Prostate gland (tissue), 2 donors: ENCODE data around the gene IQCB1. TPM values are rescaled to one million over a fixed set of nuclear protein-coding genes. Genes with fewer than 3 reads are reported as not detected.

Experiments used
- DNase-seq: peaks from one replicate; pipeline ENCODE4 v3.0.0-alpha.2; 2019; ENCODE audit warnings: low spot score
- H3K27ac ChIP-seq, 2 donors: fragments of 200-600 bp; sonication (generic); 2 replicates each; pipeline ENCODE4 v1.5.1; 2017 to 2019
- H3K27me3 ChIP-seq: fragments of 200-600 bp; sonication (generic); replicated peaks from 2 replicates; pipeline ENCODE4 v1.5.1; 2019; ENCODE audit not compliant: insufficient read depth
- H3K36me3 ChIP-seq, 2 donors: fragments of 200-600 bp; sonication (generic); 1 replicate in 1 of 2; 2 replicates in 1 of 2; pipeline versions ENCODE4 v1.5.1 to v1.8.1; 2017 to 2019
- H3K4me1 ChIP-seq: fragments of 200-600 bp; sonication (generic); replicated peaks from 2 replicates; pipeline ENCODE4 v1.5.1; 2019
- H3K4me3 ChIP-seq, 2 donors: fragments of 200-600 bp; sonication (generic); 2 replicates each; pipeline ENCODE4 v1.5.1; 2017 to 2019
- H3K9me3 ChIP-seq: fragments of 200-600 bp; sonication (generic); 2 replicates; pipeline ENCODE4 v1.5.1; 2017
- POLR2A ChIP-seq: fragments of 450-650 bp; IDR thresholded peaks from one replicate; pipeline ENCODE4 v1.6.1; 2016; ENCODE audit warnings: antibody characterized with exemption, mild to moderate bottlenecking
- POLR2AphosphoS5 ChIP-seq: sonication (generic); formaldehyde crosslinking; IDR thresholded peaks from one replicate; pipeline ENCODE4 v1.6.1; 2017; ENCODE audit warnings: antibody characterized with exemption
- WGBS: methylation state at CpG from one replicate; pipeline ENCODE4 v1.1.5; 2018; 5-methylcytosine and 5-hydroxymethylcytosine counted together
- intact Hi-C: fragments of 100-400 bp; cut with DNase I; formaldehyde crosslinking; loops from one replicate; pipeline ENCODE4 v1.14.2; 2022
- total RNA-seq, 2 donors: library from RNA; depleted of rRNA; stranded (reverse); fragments of >200 nt; gene quantifications; one replicate each; pipeline ENCODE4 v1.1.0, GENCODE V29; 2016
- TF ChIP-seq, protein P1 (sequence below), 4 experiments: fragments of 200-600 bp in 2 of 4; fragments of 450-650 bp in 2 of 4; sonication (generic) in 2 of 4; IDR thresholded peaks; 1 replicate in 3 of 4; 2 replicates in 1 of 4; pipeline ENCODE4 v1.5.1; 2016 to 2019; ENCODE audit warnings: antibody characterized with exemption in 4 of 4, mild to moderate bottlenecking in 2 of 4, moderate library complexity in 2 of 4

The IQCB1 gene
- total RNA-seq, 2 donors from 2014 or later, result 16.2 to 17.9 TPM

DNA sequence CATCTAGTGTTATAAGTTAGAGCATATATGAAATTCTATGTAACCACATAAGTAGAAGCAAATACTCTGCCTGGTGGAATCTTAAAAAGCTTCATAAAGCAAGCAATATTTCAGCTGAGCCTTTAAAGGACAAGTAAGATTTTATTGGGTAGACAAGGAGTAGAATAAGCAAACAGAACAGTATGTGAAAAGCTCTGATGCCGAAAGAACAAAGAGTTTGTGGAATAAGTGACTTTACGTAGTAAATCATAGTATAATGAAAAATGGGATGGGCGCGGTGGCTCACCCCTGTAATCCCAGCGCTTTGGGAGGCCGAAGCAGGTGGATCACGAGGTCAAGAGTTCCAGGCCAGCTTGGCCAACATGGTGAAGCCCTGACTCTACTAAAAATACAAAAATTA lies 10.0 kb upstream of the IQCB1 start:
- Histone ChIP-seq H3K27me3 (no peaks in the 10 kb centered on the region), H3K27ac (peak overlapping the region; percentile 70 to 73), H3K4me1 (no peaks in the 10 kb centered on the region), H3K9me3 (no peaks in the 10 kb centered on the region), H3K4me3 (no peak overlapping the region), H3K36me3 (no peaks in the 10 kb centered on the region)
- no peak for TF ChIP-seq POLR2A
- TF ChIP-seq POLR2AphosphoS5, result peak; percentile 71
- TF ChIP-seq, protein P1, sequence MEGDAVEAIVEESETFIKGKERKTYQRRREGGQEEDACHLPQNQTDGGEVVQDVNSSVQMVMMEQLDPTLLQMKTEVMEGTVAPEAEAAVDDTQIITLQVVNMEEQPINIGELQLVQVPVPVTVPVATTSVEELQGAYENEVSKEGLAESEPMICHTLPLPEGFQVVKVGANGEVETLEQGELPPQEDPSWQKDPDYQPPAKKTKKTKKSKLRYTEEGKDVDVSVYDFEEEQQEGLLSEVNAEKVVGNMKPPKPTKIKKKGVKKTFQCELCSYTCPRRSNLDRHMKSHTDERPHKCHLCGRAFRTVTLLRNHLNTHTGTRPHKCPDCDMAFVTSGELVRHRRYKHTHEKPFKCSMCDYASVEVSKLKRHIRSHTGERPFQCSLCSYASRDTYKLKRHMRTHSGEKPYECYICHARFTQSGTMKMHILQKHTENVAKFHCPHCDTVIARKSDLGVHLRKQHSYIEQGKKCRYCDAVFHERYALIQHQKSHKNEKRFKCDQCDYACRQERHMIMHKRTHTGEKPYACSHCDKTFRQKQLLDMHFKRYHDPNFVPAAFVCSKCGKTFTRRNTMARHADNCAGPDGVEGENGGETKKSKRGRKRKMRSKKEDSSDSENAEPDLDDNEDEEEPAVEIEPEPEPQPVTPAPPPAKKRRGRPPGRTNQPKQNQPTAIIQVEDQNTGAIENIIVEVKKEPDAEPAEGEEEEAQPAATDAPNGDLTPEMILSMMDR (IDR thresholded peaks at IDR 0.05), result no peak
- WGBS, result 49% methylated on average over 7 of the region's 7 CpGs
- intact Hi-C loops, result no loop called here
- DNase-seq, result peak; percentile 16

GRCh38 chr3:121839962-121840361 lies 5.1 kb upstream of the IQCB1 start:
- Histone ChIP-seq H3K27me3 (no peaks in the 10 kb centered on the region), H3K4me1 (no peaks in the 10 kb centered on the region), H3K4me3 (no peak overlapping the region), H3K9me3 (no peaks in the 10 kb centered on the region), H3K27ac (no peak overlapping the region), H3K36me3 (no peaks in the 10 kb centered on the region)
- DNase-seq, result no peak
- 98% methylated on average over 23 of the region's 23 CpGs for WGBS
- TF ChIP-seq POLR2A (no peak), POLR2AphosphoS5 (no peak)
- TF ChIP-seq, protein P1 (IDR thresholded peaks at IDR 0.05), result no peak
- intact Hi-C loops, result no loop called here

DNA sequence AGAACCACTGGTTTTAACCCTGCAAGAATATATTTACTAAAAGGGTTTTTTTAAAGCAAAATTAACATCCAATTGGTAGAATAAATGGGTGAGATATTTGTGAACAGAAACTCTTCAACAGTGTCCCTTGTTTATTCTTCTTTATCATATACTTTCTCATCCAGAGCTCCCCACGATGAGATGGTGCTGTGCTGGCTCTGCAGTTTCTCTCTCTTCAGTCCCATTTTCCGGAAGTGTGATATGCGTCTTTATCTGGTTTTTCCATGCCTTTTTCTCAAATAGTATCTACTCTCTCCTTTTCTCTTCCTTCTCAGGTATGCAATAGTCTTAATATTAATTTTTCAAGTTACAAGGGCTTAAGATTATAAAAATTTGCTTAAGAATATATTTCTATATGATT lies 1.6 kb upstream of the IQCB1 start:
- H3K9me3 ChIP-seq, result no peaks in the 10 kb centered on the region
- no peaks in the 10 kb centered on the region for H3K36me3 ChIP-seq
- peak overlapping the region; percentile 75 to 77 for H3K4me3 ChIP-seq
- 80% methylated on average over 3 of the region's 3 CpGs for WGBS
- no peaks in the 10 kb centered on the region for H3K27me3 ChIP-seq
- H3K4me1 ChIP-seq, result no peaks in the 10 kb centered on the region
- TF ChIP-seq POLR2AphosphoS5 (no peak), POLR2A (no peak)
- TF ChIP-seq, protein P1 (IDR thresholded peaks at IDR 0.05), result no peak
- no peak for DNase-seq
- H3K27ac ChIP-seq, result peak overlapping the region in 1 of 2 donors; percentile 38
- intact Hi-C loops, result no loop called here

GRCh38 chr3:121836064-121836463 lies 1.2 kb upstream of the IQCB1 start:
- no peaks in the 10 kb centered on the region for H3K27me3 ChIP-seq
- H3K27ac ChIP-seq, result peak overlapping the region in 1 of 2 donors; percentile 38
- intact Hi-C loops, result no loop called here
- no peaks in the 10 kb centered on the region for H3K9me3 ChIP-seq
- DNase-seq, result no peak
- peak overlapping the region; percentile 75 to 77 for H3K4me3 ChIP-seq
- WGBS, result 68% methylated on average over 4 of the region's 4 CpGs
- no peaks in the 10 kb centered on the region for H3K36me3 ChIP-seq
- TF ChIP-seq POLR2A, result no peak
- TF ChIP-seq, protein P1 (IDR thresholded peaks at IDR 0.05), result no peak
- TF ChIP-seq POLR2AphosphoS5, result no peak
- H3K4me1 ChIP-seq, result no peaks in the 10 kb centered on the region

DNA sequence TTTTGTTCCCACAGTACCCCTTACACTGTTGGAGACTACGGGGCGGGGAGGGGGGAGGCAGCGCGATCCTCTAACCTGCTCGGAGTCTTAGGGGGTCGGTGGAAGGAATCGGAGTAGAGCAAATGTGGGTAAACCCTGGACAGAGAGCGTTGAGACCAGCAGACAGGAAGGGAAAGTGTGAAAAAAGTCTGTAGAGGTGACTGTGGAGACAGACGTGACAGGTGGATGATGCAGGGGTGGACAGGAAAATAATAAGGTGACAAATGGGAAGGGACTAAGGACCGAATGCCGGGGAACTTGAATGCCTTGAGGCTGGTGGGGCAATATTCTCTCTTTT lies 573 bp upstream of the IQCB1 start:
- 0% methylated on average over 11 of the region's 11 CpGs for WGBS
- H3K4me1 ChIP-seq, result no peaks in the 10 kb centered on the region
- no peaks in the 10 kb centered on the region for H3K27me3 ChIP-seq
- peak overlapping the region; percentile 78 to 79 for H3K27ac ChIP-seq
- H3K36me3 ChIP-seq, result no peaks in the 10 kb centered on the region
- intact Hi-C loops, result no loop called here
- peak overlapping the region; percentile 75 to 77 for H3K4me3 ChIP-seq
- no peaks in the 10 kb centered on the region for H3K9me3 ChIP-seq
- no peak for DNase-seq
- TF ChIP-seq POLR2A (no peak), POLR2AphosphoS5 (no peak)
- TF ChIP-seq, protein P1 (IDR thresholded peaks at IDR 0.05), result no peak
